ENCODE data around the gene IGF2R.

- TF ChIP-seq CTCF (IDR thresholded peaks at IDR 0.05) (no peak), POLR2AphosphoS5 (IDR thresholded peaks at IDR 0.05) (no peak), POLR2A (IDR thresholded peaks at IDR 0.05) (no peak)
Observed at GRCh38 chr6:160116411-160116810, 147.5 kb downstream of the IGF2R start.
